ENCODE results near the gene FASLG. TPM values are rescaled to one million over a fixed set of nuclear protein-coding genes. Genes with fewer than 3 reads are reported as not detected.

Gene FASLG
- total RNA-seq, 4 donors from 2014 or later: not detected

DNA sequence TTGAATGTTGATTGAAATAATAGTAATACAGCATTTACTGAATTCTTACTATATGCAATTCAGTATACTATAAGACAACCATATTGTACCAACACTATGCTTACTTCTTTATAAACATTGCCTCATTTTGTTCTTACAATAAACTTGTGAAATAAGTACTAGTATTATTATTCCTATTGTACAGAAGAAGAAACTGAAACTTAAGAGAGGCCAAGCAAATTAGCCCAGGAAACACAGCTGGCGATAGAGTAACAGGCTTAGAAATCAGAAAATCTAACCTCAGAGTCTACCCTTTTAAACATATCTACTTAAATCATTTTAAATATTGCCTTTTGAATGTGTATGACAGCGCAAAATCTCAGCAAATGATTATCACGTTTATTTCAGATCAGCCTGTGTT is 41.7 kb downstream of the FASLG start:
- intact Hi-C loops (cut with DNase I; ENCODE audit: low total_unique reads): no loop called here
- H3K4me3 ChIP-seq (ENCODE audit: low read depth, poor library complexity, severe bottlenecking): no peak overlapping the region
- WGBS, 2 donors: 85 to 93% methylated on average over 3 of the region's 3 CpGs
- no peak for TF ChIP-seq POLR2A (IDR thresholded peaks at IDR 0.05)
- TF ChIP-seq CTCF (IDR thresholded peaks at IDR 0.05): no peak
- DNase-seq (ENCODE audit: low spot score in 2 of 2): no peak

DNA sequence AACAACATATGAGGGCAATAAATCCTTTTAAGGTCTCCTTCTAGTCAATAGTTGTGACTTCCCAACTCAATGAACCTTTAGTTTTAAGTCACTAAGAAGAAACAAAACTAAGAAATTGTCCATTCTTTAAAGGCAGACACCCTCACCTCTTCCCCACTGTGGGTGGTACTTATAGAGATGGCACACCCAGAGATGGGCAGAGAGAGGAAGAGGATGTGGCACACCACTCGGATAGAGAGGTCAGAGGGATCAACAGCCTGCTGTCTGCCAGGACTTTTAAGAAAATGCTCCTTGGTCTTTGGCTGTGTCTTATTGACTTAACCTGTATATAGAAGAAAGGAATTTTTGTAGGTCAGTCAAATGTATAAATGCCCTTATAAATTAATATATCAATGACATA is 45.1 kb downstream of the FASLG start:
- no peak overlapping the region for H3K4me3 ChIP-seq (ENCODE audit: low read depth, poor library complexity, severe bottlenecking)
- no peak for TF ChIP-seq POLR2A (IDR thresholded peaks at IDR 0.05)
- TF ChIP-seq CTCF (IDR thresholded peaks at IDR 0.05): no peak
- intact Hi-C loops (cut with DNase I; ENCODE audit: low total_unique reads): no loop called here
- 49 to 50% methylated on average over 1 of the region's 1 CpG for WGBS, 2 donors
- DNase-seq (ENCODE audit: low spot score in 2 of 2): no peak

GRCh38 chr1:172704420-172705210 is 45.7 kb downstream of the FASLG start:
- DNase-seq (ENCODE audit: low spot score in 2 of 2): no peak
- intact Hi-C loops (cut with DNase I; ENCODE audit: low total_unique reads): no loop called here
- no peak for TF ChIP-seq POLR2A (IDR thresholded peaks at IDR 0.05)
- TF ChIP-seq CTCF (IDR thresholded peaks at IDR 0.05): no peak
- no peak overlapping the region for H3K4me3 ChIP-seq (ENCODE audit: low read depth, poor library complexity, severe bottlenecking)
- WGBS, 2 donors: 82 to 86% methylated on average over 2 of the region's 2 CpGs

GRCh38 chr1:172708452-172708851 is 49.5 kb downstream of the FASLG start:
- TF ChIP-seq POLR2A (IDR thresholded peaks at IDR 0.05): no peak
- no peak for TF ChIP-seq CTCF (IDR thresholded peaks at IDR 0.05)
- 43 to 50% methylated on average over 2 of the region's 2 CpGs for WGBS, 2 donors
- no peak overlapping the region for H3K4me3 ChIP-seq (ENCODE audit: low read depth, poor library complexity, severe bottlenecking)
- no peak for DNase-seq (ENCODE audit: low spot score in 2 of 2)
- intact Hi-C loops (cut with DNase I; ENCODE audit: low total_unique reads): no loop called here

DNA sequence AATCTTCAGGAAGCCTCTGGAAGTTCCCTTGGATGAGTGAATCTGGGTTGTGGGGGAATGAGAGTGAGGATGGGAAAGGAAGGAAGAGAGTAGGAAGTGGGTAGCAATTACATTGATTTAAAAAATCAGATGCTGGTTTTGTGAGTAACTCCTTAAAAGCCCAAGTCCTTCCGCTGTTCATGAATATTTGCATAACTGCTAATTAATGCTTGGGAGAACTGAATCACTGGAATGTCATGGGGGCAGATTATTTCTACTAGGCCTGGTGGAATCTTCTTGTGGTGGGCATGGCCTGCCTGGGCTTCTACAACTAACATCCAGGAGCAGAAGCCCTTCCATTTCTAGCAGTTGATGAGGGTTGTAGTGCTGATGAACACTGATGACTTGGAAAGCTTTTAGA is 52.7 kb downstream of the FASLG start:
- no peak for DNase-seq (ENCODE audit: low spot score in 2 of 2)
- TF ChIP-seq POLR2A (IDR thresholded peaks at IDR 0.05) (no peak), CTCF (IDR thresholded peaks at IDR 0.05) (no peak)
- intact Hi-C loops (cut with DNase I; ENCODE audit: low total_unique reads): no loop called here

GRCh38 chr1:172713466-172713865 is 54.6 kb downstream of the FASLG start:
- no peak overlapping the region for H3K4me3 ChIP-seq (ENCODE audit: low read depth, poor library complexity, severe bottlenecking)
- no peak for TF ChIP-seq CTCF (IDR thresholded peaks at IDR 0.05)
- no peak for TF ChIP-seq POLR2A (IDR thresholded peaks at IDR 0.05)
- intact Hi-C loops (cut with DNase I; ENCODE audit: low total_unique reads): no loop called here
- DNase-seq (ENCODE audit: low spot score in 2 of 2): no peak

More for the DNA sequence above, 52.7 kb downstream of the FASLG start:
- WGBS, 2 donors: 100% methylated on average over 1 of the region's 1 CpG
- H3K4me3 ChIP-seq (ENCODE audit: low read depth, poor library complexity, severe bottlenecking): no peak overlapping the region

All from lower leg skin (tissue), 4 donors.